ENCODE results near the gene PTGER3. TPM values are rescaled to one million over a fixed set of nuclear protein-coding genes. Genes with fewer than 3 reads are reported as not detected.

PTGER3 gene
- total and polyA plus RNA-seq, 3 experiments from 2014 or later: not detected

DNA sequence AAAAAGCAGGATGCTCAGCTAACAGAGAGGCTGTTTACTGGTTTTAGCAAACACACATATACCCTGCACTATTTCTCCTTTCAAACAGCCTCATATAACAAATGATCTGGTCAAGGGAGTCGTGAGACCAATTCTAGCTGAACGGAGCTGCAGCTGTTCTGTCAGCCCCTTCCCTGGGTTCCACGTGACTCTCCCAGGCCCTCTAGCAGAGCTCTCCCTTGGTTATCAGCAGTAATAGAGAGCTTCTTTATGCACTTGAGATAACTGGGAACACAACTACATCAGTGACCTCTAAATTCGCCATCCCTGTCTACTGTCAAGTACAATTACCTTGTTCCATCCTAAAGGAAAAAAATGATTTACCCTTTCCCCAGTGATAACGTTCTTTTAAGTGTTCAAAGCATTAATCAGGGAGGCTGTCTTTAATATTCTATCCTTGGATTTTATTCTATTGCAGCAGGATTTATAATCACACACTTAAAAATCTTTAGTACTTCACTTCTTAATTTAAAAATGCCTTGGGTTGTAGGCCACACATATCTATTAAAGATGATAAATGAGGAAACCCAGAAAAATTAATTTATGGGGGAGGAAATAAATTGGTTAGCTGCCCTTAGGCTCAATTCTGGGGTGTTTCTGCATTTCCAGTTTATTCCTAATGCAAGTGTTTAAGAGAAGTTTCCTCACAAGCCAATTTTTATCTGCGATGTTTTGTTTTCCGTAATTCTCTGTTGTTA is 28.2 kb downstream of the PTGER3 start:
- ChIA-PET CTCF (no interaction called here), POLR2A (no interaction called here)
- DNase-seq: no peak
- no peak overlapping the region for H3K27ac ChIP-seq (ENCODE audit: low read depth, low read length)
- no peaks in the 10 kb centered on the region for H3K36me3 ChIP-seq (ENCODE audit: insufficient read depth, low read length)
- H3K27ac Mint-ChIP-seq: no peak overlapping the region
- peaks cover 10 to 22% of the 10 kb centered on the region in 2 donors for H3K27me3 Mint-ChIP-seq
- H3K9me3 ChIP-seq (ENCODE audit: low read length): no peaks in the 10 kb centered on the region
- H3K4me1 Mint-ChIP-seq: no peaks in the 10 kb centered on the region
- no peaks in the 10 kb centered on the region for H3K9me3 Mint-ChIP-seq
- H3K4me3 ChIP-seq (ENCODE audit: low read length): no peak overlapping the region
- no peaks in the 10 kb centered on the region for H3K36me3 Mint-ChIP-seq
- no peak overlapping the region for H3K4me3 Mint-ChIP-seq
- H3K4me1 ChIP-seq (ENCODE audit: insufficient read depth, low read length): no peaks in the 10 kb centered on the region
- H3K27me3 ChIP-seq (ENCODE audit: insufficient read depth, low read length, poor library complexity, severe bottlenecking): peaks cover 3% of the 10 kb centered on the region

GRCh38 chr1:71018791-71019190 is 28.8 kb downstream of the PTGER3 start:
- Mint-ChIP-seq H3K27ac (no peak overlapping the region), H3K4me1 (no peaks in the 10 kb centered on the region), H3K27me3 (peaks cover 10 to 19% of the 10 kb centered on the region in 2 donors), H3K9me3 (no peaks in the 10 kb centered on the region), H3K36me3 (no peaks in the 10 kb centered on the region), H3K4me3 (no peak overlapping the region)
- Histone ChIP-seq H3K4me1 (ENCODE audit: insufficient read depth, low read length) (no peaks in the 10 kb centered on the region), H3K36me3 (ENCODE audit: insufficient read depth, low read length) (no peaks in the 10 kb centered on the region), H3K27ac (ENCODE audit: low read depth, low read length) (no peak overlapping the region), H3K27me3 (ENCODE audit: insufficient read depth, low read length, poor library complexity, severe bottlenecking) (peaks cover 3% of the 10 kb centered on the region), H3K9me3 (ENCODE audit: low read length) (no peaks in the 10 kb centered on the region), H3K4me3 (ENCODE audit: low read length) (no peak overlapping the region)
- POLR2A ChIA-PET: no interaction called here
- CTCF ChIA-PET: no interaction called here
- DNase-seq: no peak

- no peak overlapping the region for H3K4me3 ChIP-seq (ENCODE audit: low read length)
- Mint-ChIP-seq H3K9me3 (no peaks in the 10 kb centered on the region), H3K36me3 (no peaks in the 10 kb centered on the region), H3K27ac (no peak overlapping the region), H3K27me3 (peaks cover 9 to 19% of the 10 kb centered on the region in 2 donors), H3K4me3 (no peak overlapping the region), H3K4me1 (no peaks in the 10 kb centered on the region)
- H3K27me3 ChIP-seq (ENCODE audit: insufficient read depth, low read length, poor library complexity, severe bottlenecking): peaks cover 3% of the 10 kb centered on the region
- H3K36me3 ChIP-seq (ENCODE audit: insufficient read depth, low read length): no peaks in the 10 kb centered on the region
- ChIA-PET CTCF (no interaction called here), POLR2A (no interaction called here)
- no peaks in the 10 kb centered on the region for H3K4me1 ChIP-seq (ENCODE audit: insufficient read depth, low read length)
- no peaks in the 10 kb centered on the region for H3K9me3 ChIP-seq (ENCODE audit: low read length)
- no peak overlapping the region for H3K27ac ChIP-seq (ENCODE audit: low read depth, low read length)
- DNase-seq: no peak
Observed at GRCh38 chr1:71015745-71016144, 31.9 kb downstream of the PTGER3 start.

DNA sequence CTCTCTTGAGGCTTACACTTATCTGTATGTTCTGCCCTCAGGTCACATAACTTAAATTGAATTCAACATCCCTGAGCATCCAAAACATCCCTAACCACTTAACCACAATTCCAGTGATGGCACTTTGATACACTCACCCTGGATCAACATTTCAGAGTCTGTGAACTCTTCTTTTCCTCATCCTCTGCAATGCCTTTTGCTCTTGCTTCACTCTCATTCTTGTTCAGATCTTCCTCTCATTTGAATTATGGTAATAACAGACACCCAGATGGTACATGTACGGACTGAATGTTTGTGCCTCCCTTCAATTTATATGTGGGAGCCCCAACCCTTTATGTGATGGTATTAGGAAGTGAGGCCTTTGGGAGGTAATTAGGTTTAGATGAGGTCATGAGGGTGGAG is 33.4 kb downstream of the PTGER3 start:
- Mint-ChIP-seq H3K27ac (no peak overlapping the region), H3K9me3 (no peaks in the 10 kb centered on the region), H3K27me3 (peaks cover 7 to 16% of the 10 kb centered on the region in 2 donors), H3K4me3 (no peak overlapping the region), H3K4me1 (no peaks in the 10 kb centered on the region), H3K36me3 (no peaks in the 10 kb centered on the region)
- ChIA-PET POLR2A (no interaction called here), CTCF (no interaction called here)
- DNase-seq: no peak
- H3K4me1 ChIP-seq (ENCODE audit: insufficient read depth, low read length): no peaks in the 10 kb centered on the region
- H3K27ac ChIP-seq (ENCODE audit: low read depth, low read length): no peak overlapping the region
- peaks cover under 1% of the 10 kb centered on the region for H3K27me3 ChIP-seq (ENCODE audit: insufficient read depth, low read length, poor library complexity, severe bottlenecking)
- H3K9me3 ChIP-seq (ENCODE audit: low read length): no peaks in the 10 kb centered on the region
- no peaks in the 10 kb centered on the region for H3K36me3 ChIP-seq (ENCODE audit: insufficient read depth, low read length)
- H3K4me3 ChIP-seq (ENCODE audit: low read length): no peak overlapping the region

- DNase-seq: no peak
- no peak overlapping the region for H3K4me3 ChIP-seq (ENCODE audit: low read length)
- no peak overlapping the region for H3K4me3 Mint-ChIP-seq
- no peak overlapping the region for H3K27ac Mint-ChIP-seq
- ChIA-PET CTCF (no interaction called here), POLR2A (no interaction called here)
- no peaks in the 10 kb centered on the region for H3K36me3 ChIP-seq (ENCODE audit: insufficient read depth, low read length)
- H3K4me1 ChIP-seq (ENCODE audit: insufficient read depth, low read length): no peaks in the 10 kb centered on the region
- H3K9me3 Mint-ChIP-seq: no peaks in the 10 kb centered on the region
- H3K27ac ChIP-seq (ENCODE audit: low read depth, low read length): no peak overlapping the region
- peaks cover 1 to 19% of the 10 kb centered on the region in 2 donors for H3K27me3 Mint-ChIP-seq
- H3K9me3 ChIP-seq (ENCODE audit: low read length): no peaks in the 10 kb centered on the region
- H3K4me1 Mint-ChIP-seq: no peaks in the 10 kb centered on the region
- no peaks in the 10 kb centered on the region for H3K36me3 Mint-ChIP-seq
- no peaks in the 10 kb centered on the region for H3K27me3 ChIP-seq (ENCODE audit: insufficient read depth, low read length, poor library complexity, severe bottlenecking)
Observed at GRCh38 chr1:71002709-71003475, 44.7 kb downstream of the PTGER3 start.

- Histone ChIP-seq H3K27ac (ENCODE audit: low read depth, low read length) (no peak overlapping the region), H3K27me3 (ENCODE audit: insufficient read depth, low read length, poor library complexity, severe bottlenecking) (no peaks in the 10 kb centered on the region), H3K4me1 (ENCODE audit: insufficient read depth, low read length) (no peaks in the 10 kb centered on the region), H3K36me3 (ENCODE audit: insufficient read depth, low read length) (no peaks in the 10 kb centered on the region), H3K4me3 (ENCODE audit: low read length) (no peak overlapping the region), H3K9me3 (ENCODE audit: low read length) (no peaks in the 10 kb centered on the region)
- Mint-ChIP-seq H3K4me3 (no peak overlapping the region), H3K9me3 (no peaks in the 10 kb centered on the region), H3K4me1 (no peaks in the 10 kb centered on the region), H3K36me3 (no peaks in the 10 kb centered on the region), H3K27me3 (peaks cover 1 to 12% of the 10 kb centered on the region in 2 donors), H3K27ac (no peak overlapping the region)
- ChIA-PET POLR2A (no interaction called here), CTCF (no interaction called here)
- no peak for DNase-seq
Observed at GRCh38 chr1:71001624-71002023, 46.0 kb downstream of the PTGER3 start.

DNA sequence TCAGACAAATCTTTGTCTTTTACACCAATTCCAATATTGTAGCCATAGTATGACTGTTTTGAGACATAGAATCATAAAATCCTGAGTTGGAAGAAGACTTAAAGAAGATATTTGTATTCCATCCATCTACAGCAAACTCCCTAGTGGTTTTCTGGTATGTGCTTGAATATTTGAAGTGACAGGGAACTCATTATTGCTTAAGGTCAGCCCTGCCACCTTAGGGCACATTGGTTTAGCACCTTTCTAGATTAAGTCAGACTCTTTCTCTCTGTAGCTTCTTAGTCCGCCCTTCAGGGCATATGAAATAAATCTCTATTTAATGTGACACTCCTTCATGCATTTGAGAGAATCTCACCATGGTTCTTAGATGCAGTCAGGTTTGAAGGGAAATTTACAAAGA is 49.8 kb downstream of the PTGER3 start:
- H3K27me3 Mint-ChIP-seq: peaks cover 0 to 11% of the 10 kb centered on the region in 2 donors
- POLR2A ChIA-PET: no interaction called here
- H3K27ac Mint-ChIP-seq: no peak overlapping the region
- no peaks in the 10 kb centered on the region for H3K4me1 Mint-ChIP-seq
- Histone ChIP-seq H3K4me3 (ENCODE audit: low read length) (no peak overlapping the region), H3K27ac (ENCODE audit: low read depth, low read length) (no peak overlapping the region), H3K36me3 (ENCODE audit: insufficient read depth, low read length) (no peaks in the 10 kb centered on the region), H3K9me3 (ENCODE audit: low read length) (no peaks in the 10 kb centered on the region), H3K4me1 (ENCODE audit: insufficient read depth, low read length) (no peaks in the 10 kb centered on the region), H3K27me3 (ENCODE audit: insufficient read depth, low read length, poor library complexity, severe bottlenecking) (no peaks in the 10 kb centered on the region)
- no peaks in the 10 kb centered on the region for H3K9me3 Mint-ChIP-seq
- no peak overlapping the region for H3K4me3 Mint-ChIP-seq
- no peak for DNase-seq
- H3K36me3 Mint-ChIP-seq: no peaks in the 10 kb centered on the region
- CTCF ChIA-PET: no interaction called here

DNA sequence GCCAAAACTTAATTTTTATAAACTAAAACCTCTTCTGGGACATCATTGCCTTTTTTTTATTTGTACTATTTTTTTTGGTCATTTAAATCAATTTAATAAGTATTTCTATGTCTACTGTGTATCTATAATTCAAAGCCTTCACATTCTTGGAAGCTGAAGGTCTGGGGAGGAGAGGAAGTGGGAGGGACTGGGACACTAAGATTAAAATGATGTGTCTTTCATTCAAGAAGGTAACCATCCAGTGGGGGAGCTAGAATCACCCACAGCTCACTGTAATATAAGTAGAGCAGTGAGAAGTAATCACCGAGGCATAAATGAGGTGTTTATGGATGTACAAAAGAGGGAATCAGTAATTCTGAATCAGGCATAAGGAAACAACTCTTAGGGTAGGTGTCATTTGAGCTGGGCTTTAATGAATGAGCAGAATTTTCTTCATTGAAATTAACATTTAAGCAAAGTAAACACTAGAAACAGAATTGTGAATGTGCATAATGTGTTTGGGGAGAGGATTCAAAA is 52.8 kb downstream of the PTGER3 start:
- Histone ChIP-seq H3K4me3 (ENCODE audit: low read length) (no peak overlapping the region), H3K9me3 (ENCODE audit: low read length) (no peaks in the 10 kb centered on the region), H3K36me3 (ENCODE audit: insufficient read depth, low read length) (no peaks in the 10 kb centered on the region), H3K27ac (ENCODE audit: low read depth, low read length) (no peak overlapping the region), H3K27me3 (ENCODE audit: insufficient read depth, low read length, poor library complexity, severe bottlenecking) (no peaks in the 10 kb centered on the region), H3K4me1 (ENCODE audit: insufficient read depth, low read length) (no peaks in the 10 kb centered on the region)
- no peaks in the 10 kb centered on the region for H3K36me3 Mint-ChIP-seq
- POLR2A ChIA-PET: no interaction called here
- H3K9me3 Mint-ChIP-seq: no peaks in the 10 kb centered on the region
- no peak for DNase-seq
- no peak overlapping the region for H3K27ac Mint-ChIP-seq
- H3K4me3 Mint-ChIP-seq: no peak overlapping the region
- H3K4me1 Mint-ChIP-seq: no peaks in the 10 kb centered on the region
- CTCF ChIA-PET: no interaction called here
- peaks cover 0 to 6% of the 10 kb centered on the region in 2 donors for H3K27me3 Mint-ChIP-seq
